Mesodermal cell (in vitro differentiated cells): ENCODE results near the gene WNT3.

Experiments
- H3K27ac ChIP-seq: 2 replicates; pipeline ENCODE4 v1.7.0; 2013; ENCODE audit warnings: mild to moderate bottlenecking, low read depth, low read length, moderate library complexity; ENCODE audit not compliant: severe bottlenecking
- H3K36me3 ChIP-seq: 2 replicates; pipeline ENCODE4 v1.7.1; 2013; ENCODE audit warnings: mild to moderate bottlenecking, low read length, moderate library complexity; ENCODE audit not compliant: control insufficient read depth, insufficient read depth
- H3K4me1 ChIP-seq: one replicate; pipeline ENCODE4 v1.7.1; 2013; ENCODE audit warnings: mild to moderate bottlenecking, low read length; ENCODE audit not compliant: insufficient read depth, control insufficient read depth, poor library complexity, severe bottlenecking
- H3K4me3 ChIP-seq: 2 replicates; pipeline ENCODE4 v1.7.0; 2013; ENCODE audit warnings: low read length, control low read depth, mild to moderate bottlenecking; ENCODE audit not compliant: insufficient read depth, poor library complexity, severe bottlenecking; ENCODE audit errors: extremely low read depth
- H3K9me3 ChIP-seq: 2 replicates; pipeline ENCODE4 v1.7.1; 2013; ENCODE audit warnings: mild to moderate bottlenecking, low read length, moderate library complexity; ENCODE audit not compliant: control insufficient read depth
- WGBS, 2 experiments: methylation state at CpG; one replicate each; pipeline ENCODE4 v1.1.5; 2013; ENCODE audit warnings: missing lambda C conversion rate in 2 of 2; ENCODE audit not compliant: insufficient coverage in 2 of 2; 5-methylcytosine and 5-hydroxymethylcytosine counted together

The WNT3 gene

DNA sequence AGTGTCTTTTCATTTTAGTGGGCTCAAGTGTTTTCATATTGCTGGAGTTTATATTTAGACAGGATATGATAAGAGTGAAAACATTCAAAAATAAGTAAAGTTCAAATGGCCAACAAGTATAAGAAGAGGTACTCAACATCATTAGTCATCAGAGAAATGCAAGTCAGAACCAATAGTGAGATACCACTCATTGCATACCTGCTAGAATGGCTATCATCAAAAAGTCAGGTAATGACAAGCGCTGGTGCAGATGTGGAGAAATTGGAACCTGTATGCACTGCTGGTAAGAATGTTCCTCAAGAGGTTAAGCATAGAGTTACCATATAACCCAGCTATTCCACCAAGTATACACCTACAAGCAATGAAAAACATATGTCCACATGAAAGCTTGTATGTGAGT lies 87.8 kb downstream of the WNT3 start:
- Histone ChIP-seq H3K9me3 (no peaks in the 10 kb centered on the region), H3K36me3 (peaks cover 10% of the 10 kb centered on the region), H3K27ac (no peak overlapping the region), H3K4me1 (peaks cover 18% of the 10 kb centered on the region), H3K4me3 (no peak overlapping the region)
- no CpG with 5 or more reads among the region's 1 CpG for WGBS, 2 experiments

DNA sequence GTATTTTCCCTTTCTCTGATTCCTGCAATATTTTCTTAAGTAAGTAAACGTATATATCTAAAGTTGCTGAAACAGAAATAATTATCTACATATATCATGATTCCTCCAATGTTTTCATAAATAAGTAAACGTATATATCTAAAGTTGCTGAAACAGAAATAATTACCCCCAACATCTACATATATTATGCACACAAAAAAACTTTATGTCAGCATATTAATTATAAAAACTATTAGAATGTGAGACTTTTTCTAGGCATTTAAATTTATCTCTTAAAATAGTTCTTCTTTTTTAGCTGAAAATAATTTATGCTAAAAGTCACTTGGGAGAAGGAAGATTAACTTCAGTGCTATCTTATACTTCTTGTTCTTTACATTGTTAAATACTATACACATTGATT lies 88.5 kb downstream of the WNT3 start:
- Histone ChIP-seq H3K9me3 (no peaks in the 10 kb centered on the region), H3K27ac (no peak overlapping the region), H3K4me3 (no peak overlapping the region), H3K36me3 (peaks cover 10% of the 10 kb centered on the region), H3K4me1 (peaks cover 18% of the 10 kb centered on the region)
- WGBS, 2 experiments: no CpG with 5 or more reads among the region's 2 CpGs

DNA sequence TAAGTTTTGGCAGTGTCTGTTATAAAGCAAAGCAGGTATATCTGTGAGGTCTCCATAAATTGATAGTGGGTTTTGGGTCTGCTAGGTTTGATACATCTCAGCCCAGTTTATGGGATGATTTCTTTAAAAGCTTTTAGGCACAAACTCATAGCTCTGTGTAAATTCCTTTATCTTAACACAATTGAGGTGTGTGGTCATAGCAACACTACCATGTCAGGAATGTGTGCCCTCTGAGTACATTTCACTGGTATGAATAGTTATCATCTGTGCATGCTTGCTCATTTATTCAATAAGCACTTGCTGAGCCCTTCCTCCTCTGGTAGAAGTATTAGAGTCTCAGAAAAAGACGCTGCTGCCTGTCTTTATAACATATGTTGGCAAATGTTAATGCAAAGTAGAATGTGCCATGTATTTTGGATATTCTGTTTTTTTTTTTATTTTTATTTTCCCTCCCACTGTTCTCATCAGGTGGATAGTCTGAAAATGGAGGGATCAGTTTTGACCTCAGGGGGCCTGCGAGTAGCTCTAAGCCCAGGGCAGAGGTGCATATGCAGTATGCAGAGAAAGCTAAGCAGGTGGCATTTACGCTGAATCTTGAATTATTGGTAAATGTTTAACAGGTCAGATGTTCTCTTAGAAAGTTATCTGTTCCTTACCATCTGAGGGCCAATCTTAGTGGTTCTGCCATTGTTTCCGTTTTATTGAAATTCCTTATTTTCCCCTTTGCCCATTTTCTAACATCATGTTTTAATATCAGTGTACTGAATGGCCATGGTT lies 90.7 kb downstream of the WNT3 start:
- H3K36me3 ChIP-seq: peaks cover 8% of the 10 kb centered on the region
- H3K4me1 ChIP-seq: peaks cover 19% of the 10 kb centered on the region
- peak overlapping the region; percentile 62 for H3K27ac ChIP-seq
- 91 to 100% methylated on average over 2 of the region's 4 CpGs for WGBS, 2 experiments
- no peaks in the 10 kb centered on the region for H3K9me3 ChIP-seq
- H3K4me3 ChIP-seq: no peak overlapping the region

DNA sequence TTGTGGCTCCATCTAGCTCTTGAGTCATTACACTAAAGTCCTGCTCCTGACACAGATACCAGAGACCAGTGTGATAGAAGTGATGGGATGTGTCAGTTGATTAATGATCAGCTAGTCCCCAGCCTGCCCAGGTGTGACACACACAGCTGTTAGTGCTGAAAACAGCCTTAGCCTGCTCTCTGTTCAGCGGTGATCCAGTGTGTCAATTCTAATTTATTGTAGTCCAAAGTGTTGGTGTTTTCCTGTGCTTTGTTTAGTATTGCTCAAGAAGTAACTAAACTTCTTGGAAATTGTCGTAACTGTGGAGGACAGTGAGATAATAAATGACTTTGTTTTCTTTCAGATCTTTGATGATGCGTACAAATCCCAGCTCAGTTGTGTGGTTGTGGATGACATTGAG lies 92.3 kb downstream of the WNT3 start:
- Histone ChIP-seq H3K4me3 (no peak overlapping the region), H3K9me3 (no peaks in the 10 kb centered on the region), H3K36me3 (peaks cover 8% of the 10 kb centered on the region), H3K27ac (no peak overlapping the region), H3K4me1 (peaks cover 13% of the 10 kb centered on the region)
- 88 to 100% methylated on average over 1 to 2 of the region's 3 CpGs for WGBS, 2 experiments

DNA sequence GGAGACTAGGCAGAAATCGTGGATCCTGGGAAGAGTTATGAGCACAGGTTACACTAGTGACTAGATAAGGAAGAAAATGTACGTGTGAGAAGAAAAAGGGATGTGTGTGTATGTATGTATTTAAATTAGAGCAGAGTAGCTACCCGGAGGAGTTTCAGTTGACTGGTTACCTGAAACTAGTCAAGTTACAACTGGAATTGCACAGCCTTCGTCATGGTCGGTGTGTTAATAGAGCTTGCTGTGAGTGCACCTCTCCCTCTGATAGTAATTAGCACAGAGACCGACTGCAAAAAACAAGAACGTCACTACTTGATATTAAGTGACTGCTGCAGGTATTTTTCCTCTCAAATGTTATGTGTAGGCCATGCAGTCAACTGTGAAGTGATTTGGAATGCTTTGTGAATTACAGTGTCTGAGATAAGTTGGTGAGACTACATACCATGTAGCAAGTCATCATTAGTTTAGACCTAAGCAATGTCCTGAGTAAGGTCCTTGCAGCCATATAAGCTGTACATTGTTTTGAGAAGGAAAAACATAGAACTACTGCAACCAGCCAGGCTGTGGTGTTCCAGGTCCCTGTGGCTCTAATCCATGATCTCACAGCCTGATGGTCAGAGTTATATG lies 95.7 kb downstream of the WNT3 start:
- Histone ChIP-seq H3K27ac (no peak overlapping the region), H3K4me3 (no peak overlapping the region), H3K9me3 (no peaks in the 10 kb centered on the region), H3K36me3 (peaks cover 8% of the 10 kb centered on the region), H3K4me1 (peaks cover 16% of the 10 kb centered on the region)
- WGBS, 2 experiments: 57 to 67% methylated on average over 5 to 7 of the region's 7 CpGs

DNA sequence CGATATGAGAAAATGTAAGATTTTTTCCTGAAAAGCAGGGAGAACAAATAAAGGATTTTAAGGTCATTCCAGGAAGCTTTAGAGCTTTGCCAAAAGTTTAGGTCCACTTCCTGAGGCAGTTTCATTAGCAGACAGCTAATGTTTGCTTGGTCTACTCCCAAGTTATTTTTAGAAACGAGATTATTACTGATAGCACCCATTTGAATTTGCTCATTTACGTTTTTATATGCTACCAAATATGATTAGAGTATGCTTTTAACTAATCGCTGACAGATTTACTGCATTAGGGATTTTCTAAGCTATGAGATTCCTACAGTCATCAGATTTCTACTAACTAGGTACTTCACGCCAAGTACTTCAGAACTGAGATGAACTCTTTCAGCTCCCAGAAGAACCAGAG lies 98.1 kb downstream of the WNT3 start:
- peaks cover 4% of the 10 kb centered on the region for H3K36me3 ChIP-seq
- no peak overlapping the region for H3K27ac ChIP-seq
- peaks cover 10% of the 10 kb centered on the region for H3K4me1 ChIP-seq
- no peak overlapping the region for H3K4me3 ChIP-seq
- WGBS, 2 experiments: 90% methylated on average over 2 of the region's 5 CpGs; no CpG with 5 or more reads in 1 of the 2 experiments
- H3K9me3 ChIP-seq: no peaks in the 10 kb centered on the region

DNA sequence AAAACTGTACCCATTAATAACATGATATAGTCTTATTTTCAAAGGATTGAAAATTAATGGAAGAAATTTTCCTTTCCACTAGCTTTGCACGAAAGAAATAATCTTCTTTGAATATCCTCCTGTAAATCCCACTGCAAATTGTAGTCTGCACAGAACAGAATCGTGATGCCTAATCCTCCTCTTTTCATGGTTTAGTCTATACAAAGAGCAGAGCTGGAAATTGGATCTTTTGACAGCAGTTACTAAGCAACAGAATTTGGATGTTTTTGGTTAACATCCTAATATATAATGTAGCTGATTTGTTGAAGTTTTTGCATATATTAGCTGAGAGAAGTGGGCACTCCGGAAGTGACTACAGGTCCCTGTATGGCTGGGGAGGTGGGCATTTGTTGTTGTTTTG lies 98.6 kb downstream of the WNT3 start:
- H3K4me3 ChIP-seq: no peak overlapping the region
- no CpG with 5 or more reads among the region's 3 CpGs for WGBS, 2 experiments
- no peak overlapping the region for H3K27ac ChIP-seq

DNA sequence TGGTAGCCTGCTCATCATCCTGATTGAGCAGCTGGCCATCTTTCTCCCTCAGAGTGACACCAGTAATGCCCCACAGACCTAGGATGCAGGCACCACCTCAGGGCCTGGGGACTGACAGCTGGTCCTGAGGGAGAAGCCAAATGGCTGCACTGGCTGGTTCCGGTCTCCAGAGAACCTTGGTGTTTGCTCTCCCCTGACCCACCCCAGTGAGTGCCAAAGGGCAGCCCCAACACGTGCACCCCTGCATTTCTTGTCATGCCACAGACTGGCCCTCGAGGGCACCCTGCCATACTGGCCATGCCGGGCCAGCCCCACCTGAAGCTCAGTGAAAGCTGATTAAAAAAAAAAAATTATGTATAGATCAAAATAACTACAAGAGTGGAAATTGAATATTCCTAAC lies 100.5 kb downstream of the WNT3 start:
- 88 to 100% methylated on average over 1 to 2 of the region's 4 CpGs for WGBS, 2 experiments
- Histone ChIP-seq H3K4me3 (no peak overlapping the region), H3K9me3 (no peaks in the 10 kb centered on the region), H3K4me1 (peaks cover 8% of the 10 kb centered on the region), H3K27ac (no peak overlapping the region), H3K36me3 (peaks cover 2% of the 10 kb centered on the region)

More for the DNA sequence above, 98.6 kb downstream of the WNT3 start:
- Histone ChIP-seq H3K36me3 (peaks cover 4% of the 10 kb centered on the region), H3K4me1 (peaks cover 10% of the 10 kb centered on the region), H3K9me3 (no peaks in the 10 kb centered on the region)
